Retinal pigment epithelial cell (primary cell): ENCODE data around the gene PTCH1.
A peak's percentile ranks its signal among the peaks of the same experiment; 100 is the strongest.

Source experiments
- DNase-seq: peaks from one replicate; pipeline ENCODE4 v3.0.0-alpha.2; 2010; ENCODE audit warnings: low read depth
- H3K4me3 ChIP-seq: 2 replicates; pipeline ENCODE4 v1.5.1; 2011; ENCODE audit warnings: mild to moderate bottlenecking, low read length, control low read depth, moderate library complexity
- CTCF ChIP-seq: conservative IDR thresholded peaks from 2 replicates; pipeline ENCODE4 v1.5.1; 2011; ENCODE audit warnings: low read depth, low read length, control low read depth, inconsistent platforms

Gene PTCH1

GRCh38 chr9:95521699-95522098 lies 4.9 kb upstream of the PTCH1 start:
- no peak for DNase-seq
- TF ChIP-seq CTCF, result no peak
- no peak overlapping the region for H3K4me3 ChIP-seq

GRCh38 chr9:95517559-95518425 lies 1.0 kb upstream of the PTCH1 start:
- TF ChIP-seq CTCF, result no peak
- no peak for DNase-seq
- peak overlapping the region; percentile 46 for H3K4me3 ChIP-seq

GRCh38 chr9:95516221-95516733 lies 494 bp downstream of the PTCH1 start:
- H3K4me3 ChIP-seq, result peak overlapping the region; percentile 46
- TF ChIP-seq CTCF, result no peak
- DNase-seq, result no peak

GRCh38 chr9:95515272-95516113 lies 1.3 kb downstream of the PTCH1 start:
- no peak for DNase-seq
- peak overlapping the region; percentile 39 for H3K4me3 ChIP-seq
- TF ChIP-seq CTCF, result no peak

- TF ChIP-seq CTCF, result no peak
- no peak overlapping the region for H3K4me3 ChIP-seq
- DNase-seq, result no peak
Measured at GRCh38 chr9:95514342-95514741, 2.4 kb downstream of the PTCH1 start.

- no peak for DNase-seq
- H3K4me3 ChIP-seq, result no peak overlapping the region
- no peak for TF ChIP-seq CTCF
Measured at GRCh38 chr9:95513711-95514110, 3.1 kb downstream of the PTCH1 start.
